ENCODE results near the gene IRGC. TPM values are rescaled to one million over a fixed set of nuclear protein-coding genes. Genes with fewer than 3 reads are reported as not detected.

The IRGC gene
- total and polyA plus RNA-seq, 2 donors (not counting 3 experiments of a cell fraction or from before 2014, with no cell fraction given): not detected

DNA sequence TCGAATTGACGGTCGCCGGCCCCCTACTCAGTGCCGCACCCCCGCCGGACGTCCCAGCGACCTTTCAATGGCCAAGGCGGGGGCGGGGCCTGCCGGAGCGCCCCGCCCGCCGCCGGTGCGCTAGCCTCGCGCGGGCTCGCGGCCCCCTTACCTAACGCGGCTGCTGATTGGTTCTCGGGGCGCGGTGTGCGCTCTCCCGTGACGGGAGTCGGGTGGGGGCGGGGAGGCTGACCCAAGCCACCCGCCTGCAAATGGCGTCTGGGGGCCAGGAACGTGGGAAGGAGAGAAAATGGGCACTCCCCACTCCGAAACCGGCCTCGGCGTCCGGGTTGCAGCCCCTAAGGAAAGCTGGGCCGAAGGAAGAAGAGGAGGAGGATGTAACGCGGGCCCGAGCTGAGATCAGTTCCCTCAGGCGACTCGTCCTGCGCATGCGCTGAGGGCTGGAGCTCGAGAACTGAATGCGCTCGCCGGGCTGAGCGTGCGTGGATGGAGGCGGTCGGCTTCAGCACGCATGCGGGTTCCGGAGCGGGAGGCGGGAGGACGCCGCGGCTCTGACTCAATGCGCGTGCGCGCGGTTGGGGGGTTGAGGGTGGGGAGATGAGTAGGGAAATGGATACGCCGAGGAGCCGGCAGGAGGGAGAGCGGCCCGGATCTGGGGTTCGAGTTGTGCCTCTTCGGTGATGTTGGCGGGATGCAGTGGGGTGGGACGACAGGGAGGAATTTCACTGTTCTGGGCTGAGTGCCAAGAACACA lies 38.8 kb downstream of the IRGC start, which contains the start of gene SMG9:
Gene SMG9 (minus strand): TSS at position 460 of the 753 bp plus-strand sequence. CDS start 4,221 bp downstream, outside the sequence.
- no peaks in the 10 kb centered on the region for H4K20me1 ChIP-seq (replicated peaks; ENCODE audit: control insufficient read depth, extremely low read depth, insufficient read depth, low read length)
- peak within 1 kb of the TSS; percentile 93 for H3K4me2 ChIP-seq (ENCODE audit: insufficient read depth, low read length)
- H3K27ac ChIP-seq (ENCODE audit: insufficient read depth, low read depth, low read length): peak within 1 kb of the TSS; percentile 97
- dilution Hi-C loops (cut with MboI; ENCODE audit: extremely low pct_ligation_motif_present, low sequenced_read_pairs) (no loop called here), intact Hi-C loops (cut with micrococcal nuclease) (loop anchor here (1.0 to 10.0 kb wide), 2 partner anchors 220 to 360 kb away; partner anchors contain the start of gene ZNF225)
- peak within 1 kb of the TSS; percentile 67 to 92 (median 74) for H3K4me3 ChIP-seq (replicated peaks in 1 of 3; ENCODE audit: insufficient read depth in 1 of 3, low read depth in 1 of 3, low read length in 3 of 3)
- no peaks in the 10 kb centered on the region for H3K9me3 ChIP-seq (replicated peaks; ENCODE audit: control insufficient read depth, insufficient read depth, low read length)
- TF ChIP-seq JUN (IDR thresholded peaks at IDR 0.05; ENCODE audit: borderline replicate concordance, insufficient read depth, insufficient read length, low read depth) (no peak), POLR2AphosphoS5 (IDR thresholded peaks at IDR 0.05; ENCODE audit: insufficient read depth, low read depth, low read length) (peak; percentile 41), POLR2A (IDR thresholded peaks at IDR 0.05; ENCODE audit: low read depth, low read length) (peak; percentile 50)
- H3K27me3 ChIP-seq (ENCODE audit: control insufficient read depth in 2 of 2, insufficient read depth in 2 of 2, low read length in 2 of 2): no peaks in the 10 kb centered on the region
- POLR2A ChIA-PET: interaction anchor here (1.0 to 1.8 kb wide), 3 partner anchors 10 to 86 kb away, joined by 3 to 9 read pairs (median 3); no protein-coding TSS in a partner anchor
- H3K9ac ChIP-seq (replicated peaks; ENCODE audit: extremely low read depth, insufficient read depth, low read length): peak within 1 kb of the TSS; percentile 98
- CTCF ChIA-PET: interaction anchor here (0.7 to 6.2 kb wide), 12 partner anchors 9 to 86 kb away, joined by 3 to 55 read pairs (median 4); no protein-coding TSS in a partner anchor
- H3K36me3 ChIP-seq (ENCODE audit: control insufficient read depth in 2 of 2, extremely low read depth in 1 of 2, insufficient read depth in 2 of 2, low read length in 2 of 2): peaks cover 7 to 15% of the 10 kb centered on the region in 2 experiments
- peaks cover 34% of the 10 kb centered on the region for H3K4me1 ChIP-seq (ENCODE audit: control insufficient read depth, extremely low read depth, insufficient read depth, low read length)
- DNase-seq (ENCODE audit: low read depth, low spot score): peak; percentile 99
- BruUV-seq (replicated peaks): TSS peak; percentile 38
- peaks cover 25% of the 10 kb centered on the region for H3K79me2 ChIP-seq (ENCODE audit: control insufficient read depth, insufficient read depth, low read length)
- H3K9me1 ChIP-seq (replicated peaks; ENCODE audit: control insufficient read depth, extremely low read depth, insufficient read depth, low read length): no peaks in the 10 kb centered on the region
- peak within 1 kb of the TSS; percentile 71 for H2AFZ ChIP-seq (ENCODE audit: low read depth, low read length)
- peak; percentile 95 for FAIRE-seq

DNA sequence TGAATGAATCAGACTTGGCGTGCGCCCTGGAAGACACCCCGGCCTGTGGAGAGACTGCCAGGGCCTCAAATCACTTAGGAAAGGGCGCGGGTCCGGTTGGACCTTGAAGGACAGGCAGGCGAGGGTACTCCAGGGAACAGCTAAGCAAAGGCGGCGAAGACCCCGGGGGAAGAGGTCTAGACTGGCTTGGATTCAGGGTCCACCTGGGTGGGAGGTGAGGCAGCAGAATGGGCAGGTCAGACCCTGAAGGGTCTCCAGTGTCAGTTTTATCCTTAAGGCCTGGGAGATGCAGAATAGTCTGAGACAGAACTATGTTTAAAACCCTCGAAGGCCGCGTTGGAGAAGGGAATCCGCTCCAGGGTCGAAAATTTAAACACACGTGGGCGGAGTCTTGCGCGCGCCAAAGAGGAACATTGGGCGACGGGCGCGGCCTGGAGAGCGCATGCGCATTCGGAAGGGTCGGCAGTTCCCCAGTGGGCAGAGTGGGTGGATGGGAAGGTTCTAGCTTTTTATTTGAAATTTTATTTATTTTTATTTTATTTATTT lies 39.5 kb downstream of the IRGC start:
- ChIA-PET CTCF (interaction anchor here (0.8 to 6.2 kb wide), 10 partner anchors 8 to 54 kb away, joined by 3 to 55 read pairs (median 5); no protein-coding TSS in a partner anchor), POLR2A (interaction anchor here (1.0 to 1.8 kb wide), 3 partner anchors 10 to 87 kb away, joined by 3 to 9 read pairs (median 3); no protein-coding TSS in a partner anchor)
- DNase-seq (ENCODE audit: low read depth, low spot score) (peak; percentile 68), FAIRE-seq (no peak)
- intact Hi-C loops (cut with micrococcal nuclease) (loop anchor here (1.0 to 10.0 kb wide), 2 partner anchors 221 to 359 kb away; partner anchors contain the start of gene ZNF225), dilution Hi-C loops (cut with MboI; ENCODE audit: extremely low pct_ligation_motif_present, low sequenced_read_pairs) (no loop called here)
- peak overlapping the region; percentile 64 for H2AFZ ChIP-seq (ENCODE audit: low read depth, low read length)
- no peaks in the 10 kb centered on the region for H3K9me3 ChIP-seq (replicated peaks; ENCODE audit: control insufficient read depth, insufficient read depth, low read length)
- peaks cover 6 to 8% of the 10 kb centered on the region in 2 experiments for H3K36me3 ChIP-seq (ENCODE audit: control insufficient read depth in 2 of 2, extremely low read depth in 1 of 2, insufficient read depth in 2 of 2, low read length in 2 of 2)
- peaks cover 25% of the 10 kb centered on the region for H3K79me2 ChIP-seq (ENCODE audit: control insufficient read depth, insufficient read depth, low read length)
- peak overlapping the region; percentile 88 for H3K4me2 ChIP-seq (ENCODE audit: insufficient read depth, low read length)
- TF ChIP-seq, protein P1, sequence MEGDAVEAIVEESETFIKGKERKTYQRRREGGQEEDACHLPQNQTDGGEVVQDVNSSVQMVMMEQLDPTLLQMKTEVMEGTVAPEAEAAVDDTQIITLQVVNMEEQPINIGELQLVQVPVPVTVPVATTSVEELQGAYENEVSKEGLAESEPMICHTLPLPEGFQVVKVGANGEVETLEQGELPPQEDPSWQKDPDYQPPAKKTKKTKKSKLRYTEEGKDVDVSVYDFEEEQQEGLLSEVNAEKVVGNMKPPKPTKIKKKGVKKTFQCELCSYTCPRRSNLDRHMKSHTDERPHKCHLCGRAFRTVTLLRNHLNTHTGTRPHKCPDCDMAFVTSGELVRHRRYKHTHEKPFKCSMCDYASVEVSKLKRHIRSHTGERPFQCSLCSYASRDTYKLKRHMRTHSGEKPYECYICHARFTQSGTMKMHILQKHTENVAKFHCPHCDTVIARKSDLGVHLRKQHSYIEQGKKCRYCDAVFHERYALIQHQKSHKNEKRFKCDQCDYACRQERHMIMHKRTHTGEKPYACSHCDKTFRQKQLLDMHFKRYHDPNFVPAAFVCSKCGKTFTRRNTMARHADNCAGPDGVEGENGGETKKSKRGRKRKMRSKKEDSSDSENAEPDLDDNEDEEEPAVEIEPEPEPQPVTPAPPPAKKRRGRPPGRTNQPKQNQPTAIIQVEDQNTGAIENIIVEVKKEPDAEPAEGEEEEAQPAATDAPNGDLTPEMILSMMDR (IDR thresholded peaks at IDR 0.05; ENCODE audit: extremely low read depth in 1 of 2, insufficient read depth in 1 of 2, low read depth in 1 of 2, low read length in 2 of 2): no peak
- TF ChIP-seq MYC (IDR thresholded peaks at IDR 0.05; ENCODE audit: low read depth, low read length) (no peak), POLR2AphosphoS5 (IDR thresholded peaks at IDR 0.05; ENCODE audit: insufficient read depth, low read depth, low read length) (peak; percentile 32), POLR2A (IDR thresholded peaks at IDR 0.05; ENCODE audit: low read depth, low read length) (peak; percentile 46), FOS (IDR thresholded peaks at IDR 0.05; ENCODE audit: borderline replicate concordance, insufficient read depth, low read length) (peak; percentile 60), GATA2 (IDR thresholded peaks at IDR 0.05; ENCODE audit: insufficient read depth, insufficient read length, low read depth, low read length) (no peak)
- TF ChIP-seq, protein P2, sequence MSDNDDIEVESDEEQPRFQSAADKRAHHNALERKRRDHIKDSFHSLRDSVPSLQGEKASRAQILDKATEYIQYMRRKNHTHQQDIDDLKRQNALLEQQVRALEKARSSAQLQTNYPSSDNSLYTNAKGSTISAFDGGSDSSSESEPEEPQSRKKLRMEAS (IDR thresholded peaks at IDR 0.05; ENCODE audit: insufficient read depth, insufficient read length): peak; percentile 89
- peak overlapping the region; percentile 97 for H3K27ac ChIP-seq (ENCODE audit: insufficient read depth, low read depth, low read length)
- peak overlapping the region; percentile 98 for H3K9ac ChIP-seq (replicated peaks; ENCODE audit: extremely low read depth, insufficient read depth, low read length)
- H3K4me1 ChIP-seq (ENCODE audit: control insufficient read depth, extremely low read depth, insufficient read depth, low read length): peaks cover 36% of the 10 kb centered on the region
- BruUV-seq (replicated peaks): no TSS peak
- H3K4me3 ChIP-seq (replicated peaks in 1 of 3; ENCODE audit: insufficient read depth in 1 of 3, low read depth in 1 of 3, low read length in 3 of 3): peak overlapping the region; percentile 67 to 92 (median 74)
- H4K20me1 ChIP-seq (replicated peaks; ENCODE audit: control insufficient read depth, extremely low read depth, insufficient read depth, low read length): no peaks in the 10 kb centered on the region
- no peaks in the 10 kb centered on the region for H3K27me3 ChIP-seq (ENCODE audit: control insufficient read depth in 2 of 2, insufficient read depth in 2 of 2, low read length in 2 of 2)
- no peaks in the 10 kb centered on the region for H3K9me1 ChIP-seq (replicated peaks; ENCODE audit: control insufficient read depth, extremely low read depth, insufficient read depth, low read length)

All from endothelial cell of umbilical vein (primary cell).